ENCODE results near the gene DPYD.

The DPYD gene

GRCh38 chr1:97565886-97566285, 354.9 kb downstream of the DPYD start:
- Histone ChIP-seq H3K9ac (ENCODE audit: insufficient read length, low read depth) (no peak overlapping the region), H3K27me3 (ENCODE audit: insufficient read depth, insufficient read length) (no peaks in the 10 kb centered on the region), H3K36me3 (ENCODE audit: insufficient read depth, insufficient read length, low read length) (no peaks in the 10 kb centered on the region), H3K4me1 (ENCODE audit: insufficient read depth, insufficient read length) (no peaks in the 10 kb centered on the region), H3K9me3 (ENCODE audit: insufficient read depth, low read length) (no peaks in the 10 kb centered on the region), H3K4me3 (ENCODE audit: insufficient read length, low read depth) (no peak overlapping the region)
- no peak for DNase-seq (ENCODE audit: low read depth, low spot score)
- TF ChIP-seq YY1 (IDR thresholded peaks at IDR 0.05; ENCODE audit: insufficient read depth, insufficient read length) (no peak), ZNF274 (IDR thresholded peaks at IDR 0.05; ENCODE audit: low read depth, low read length) (no peak), SUZ12 (IDR thresholded peaks at IDR 0.05; ENCODE audit: extremely low read depth, insufficient read depth, insufficient read length) (no peak)

- Histone ChIP-seq H3K9ac (ENCODE audit: insufficient read length, low read depth) (no peak overlapping the region), H3K9me3 (ENCODE audit: insufficient read depth, low read length) (no peaks in the 10 kb centered on the region), H3K4me3 (ENCODE audit: insufficient read length, low read depth) (no peak overlapping the region), H3K27me3 (ENCODE audit: insufficient read depth, insufficient read length) (no peaks in the 10 kb centered on the region), H3K36me3 (ENCODE audit: insufficient read depth, insufficient read length, low read length) (no peaks in the 10 kb centered on the region), H3K4me1 (ENCODE audit: insufficient read depth, insufficient read length) (no peaks in the 10 kb centered on the region)
- TF ChIP-seq ZNF274 (IDR thresholded peaks at IDR 0.05; ENCODE audit: low read depth, low read length) (no peak), SUZ12 (IDR thresholded peaks at IDR 0.05; ENCODE audit: extremely low read depth, insufficient read depth, insufficient read length) (no peak), YY1 (IDR thresholded peaks at IDR 0.05; ENCODE audit: insufficient read depth, insufficient read length) (no peak)
- no peak for DNase-seq (ENCODE audit: low read depth, low spot score)
Measured at GRCh38 chr1:97563926-97564325, 356.9 kb downstream of the DPYD start.

GRCh38 chr1:97562081-97562480, 358.8 kb downstream of the DPYD start:
- no peak for TF ChIP-seq SUZ12 (IDR thresholded peaks at IDR 0.05; ENCODE audit: extremely low read depth, insufficient read depth, insufficient read length)
- no peak for TF ChIP-seq YY1 (IDR thresholded peaks at IDR 0.05; ENCODE audit: insufficient read depth, insufficient read length)
- TF ChIP-seq ZNF274 (IDR thresholded peaks at IDR 0.05; ENCODE audit: low read depth, low read length) = no peak
- no peaks in the 10 kb centered on the region for H3K36me3 ChIP-seq (ENCODE audit: insufficient read depth, insufficient read length, low read length)
- H3K9ac ChIP-seq (ENCODE audit: insufficient read length, low read depth) = no peak overlapping the region
- no peak for DNase-seq (ENCODE audit: low read depth, low spot score)
- H3K4me1 ChIP-seq (ENCODE audit: insufficient read depth, insufficient read length) = no peaks in the 10 kb centered on the region
- no peaks in the 10 kb centered on the region for H3K27me3 ChIP-seq (ENCODE audit: insufficient read depth, insufficient read length)
- H3K9me3 ChIP-seq (ENCODE audit: insufficient read depth, low read length) = no peaks in the 10 kb centered on the region
- no peak overlapping the region for H3K4me3 ChIP-seq (ENCODE audit: insufficient read length, low read depth)

GRCh38 chr1:97560714-97561113, 360.1 kb downstream of the DPYD start:
- no peak for TF ChIP-seq SUZ12 (IDR thresholded peaks at IDR 0.05; ENCODE audit: extremely low read depth, insufficient read depth, insufficient read length)
- TF ChIP-seq YY1 (IDR thresholded peaks at IDR 0.05; ENCODE audit: insufficient read depth, insufficient read length) = no peak
- no peak for TF ChIP-seq ZNF274 (IDR thresholded peaks at IDR 0.05; ENCODE audit: low read depth, low read length)
- no peak for DNase-seq (ENCODE audit: low read depth, low spot score)
- Histone ChIP-seq H3K9me3 (ENCODE audit: insufficient read depth, low read length) (no peaks in the 10 kb centered on the region), H3K36me3 (ENCODE audit: insufficient read depth, insufficient read length, low read length) (no peaks in the 10 kb centered on the region), H3K9ac (ENCODE audit: insufficient read length, low read depth) (no peak overlapping the region), H3K27me3 (ENCODE audit: insufficient read depth, insufficient read length) (no peaks in the 10 kb centered on the region), H3K4me1 (ENCODE audit: insufficient read depth, insufficient read length) (no peaks in the 10 kb centered on the region), H3K4me3 (ENCODE audit: insufficient read length, low read depth) (no peak overlapping the region)

- Histone ChIP-seq H3K4me1 (ENCODE audit: insufficient read depth, insufficient read length) (no peaks in the 10 kb centered on the region), H3K9ac (ENCODE audit: insufficient read length, low read depth) (no peak overlapping the region), H3K36me3 (ENCODE audit: insufficient read depth, insufficient read length, low read length) (no peaks in the 10 kb centered on the region), H3K27me3 (ENCODE audit: insufficient read depth, insufficient read length) (no peaks in the 10 kb centered on the region), H3K4me3 (ENCODE audit: insufficient read length, low read depth) (no peak overlapping the region), H3K9me3 (ENCODE audit: insufficient read depth, low read length) (no peaks in the 10 kb centered on the region)
- no peak for DNase-seq (ENCODE audit: low read depth, low spot score)
- TF ChIP-seq ZNF274 (IDR thresholded peaks at IDR 0.05; ENCODE audit: low read depth, low read length) = no peak
- no peak for TF ChIP-seq YY1 (IDR thresholded peaks at IDR 0.05; ENCODE audit: insufficient read depth, insufficient read length)
- TF ChIP-seq SUZ12 (IDR thresholded peaks at IDR 0.05; ENCODE audit: extremely low read depth, insufficient read depth, insufficient read length) = no peak
Measured at GRCh38 chr1:97553971-97554370, 366.9 kb downstream of the DPYD start.

- H3K4me1 ChIP-seq (ENCODE audit: insufficient read depth, insufficient read length) = no peaks in the 10 kb centered on the region
- H3K9me3 ChIP-seq (ENCODE audit: insufficient read depth, low read length) = no peaks in the 10 kb centered on the region
- no peak overlapping the region for H3K4me3 ChIP-seq (ENCODE audit: insufficient read length, low read depth)
- no peaks in the 10 kb centered on the region for H3K27me3 ChIP-seq (ENCODE audit: insufficient read depth, insufficient read length)
- no peak for TF ChIP-seq YY1 (IDR thresholded peaks at IDR 0.05; ENCODE audit: insufficient read depth, insufficient read length)
- TF ChIP-seq SUZ12 (IDR thresholded peaks at IDR 0.05; ENCODE audit: extremely low read depth, insufficient read depth, insufficient read length) = no peak
- no peak for TF ChIP-seq ZNF274 (IDR thresholded peaks at IDR 0.05; ENCODE audit: low read depth, low read length)
- no peak for DNase-seq (ENCODE audit: low read depth, low spot score)
- no peaks in the 10 kb centered on the region for H3K36me3 ChIP-seq (ENCODE audit: insufficient read depth, insufficient read length, low read length)
- H3K9ac ChIP-seq (ENCODE audit: insufficient read length, low read depth) = no peak overlapping the region
Measured at GRCh38 chr1:97551113-97551512, 369.7 kb downstream of the DPYD start.

- Histone ChIP-seq H3K9ac (ENCODE audit: insufficient read length, low read depth) (no peak overlapping the region), H3K4me3 (ENCODE audit: insufficient read length, low read depth) (no peak overlapping the region), H3K36me3 (ENCODE audit: insufficient read depth, insufficient read length, low read length) (no peaks in the 10 kb centered on the region), H3K4me1 (ENCODE audit: insufficient read depth, insufficient read length) (no peaks in the 10 kb centered on the region), H3K9me3 (ENCODE audit: insufficient read depth, low read length) (no peaks in the 10 kb centered on the region), H3K27me3 (ENCODE audit: insufficient read depth, insufficient read length) (no peaks in the 10 kb centered on the region)
- DNase-seq (ENCODE audit: low read depth, low spot score) = no peak
- TF ChIP-seq ZNF274 (IDR thresholded peaks at IDR 0.05; ENCODE audit: low read depth, low read length) = no peak
- no peak for TF ChIP-seq SUZ12 (IDR thresholded peaks at IDR 0.05; ENCODE audit: extremely low read depth, insufficient read depth, insufficient read length)
- TF ChIP-seq YY1 (IDR thresholded peaks at IDR 0.05; ENCODE audit: insufficient read depth, insufficient read length) = no peak
Measured at GRCh38 chr1:97545446-97545845, 375.4 kb downstream of the DPYD start.
